Ectodermal cell (in vitro differentiated cells): ENCODE results near the gene FAM193A.

Experiments
- H3K27ac ChIP-seq: 2 replicates; pipeline ENCODE4 v1.7.0; 2013; ENCODE audit warnings: mild to moderate bottlenecking, low read depth, low read length; ENCODE audit not compliant: insufficient read depth, poor library complexity, severe bottlenecking
- H3K27me3 ChIP-seq: 2 replicates; pipeline ENCODE4 v1.7.0; 2013; ENCODE audit warnings: mild to moderate bottlenecking, low read length; ENCODE audit not compliant: insufficient read depth, control insufficient read depth, poor library complexity, severe bottlenecking
- H3K36me3 ChIP-seq: one replicate; pipeline ENCODE4 v1.7.0; 2013; ENCODE audit warnings: low read length; ENCODE audit not compliant: control insufficient read depth, insufficient read depth
- H3K4me1 ChIP-seq: one replicate; pipeline ENCODE4 v1.7.0; 2013; ENCODE audit warnings: low read length; ENCODE audit not compliant: control insufficient read depth, insufficient read depth
- H3K4me3 ChIP-seq: 2 replicates; pipeline ENCODE4 v1.7.0; 2013; ENCODE audit warnings: low read depth, low read length, control low read depth; ENCODE audit not compliant: insufficient read depth
- H3K9me3 ChIP-seq: 2 replicates; pipeline ENCODE4 v1.7.0; 2013; ENCODE audit warnings: mild to moderate bottlenecking, low read length, moderate library complexity; ENCODE audit not compliant: control insufficient read depth
- WGBS, 2 experiments: methylation state at CpG; one replicate each; pipeline ENCODE4 v1.1.7; 2013; ENCODE audit warnings: missing lambda C conversion rate in 2 of 2; 5-methylcytosine and 5-hydroxymethylcytosine counted together

FAM193A gene

GRCh38 chr4:2696423-2696822, 160.0 kb downstream of the FAM193A start:
- Histone ChIP-seq H3K4me1 (no peaks in the 10 kb centered on the region), H3K9me3 (no peaks in the 10 kb centered on the region), H3K27me3 (no peaks in the 10 kb centered on the region), H3K36me3 (peaks cover 74% of the 10 kb centered on the region), H3K4me3 (no peak overlapping the region), H3K27ac (no peak overlapping the region)
- WGBS, 2 experiments, result 93 to 95% methylated on average over 14 of the region's 14 CpGs

- Histone ChIP-seq H3K36me3 (peaks cover 79% of the 10 kb centered on the region), H3K27ac (no peak overlapping the region), H3K27me3 (no peaks in the 10 kb centered on the region), H3K4me3 (no peak overlapping the region), H3K4me1 (no peaks in the 10 kb centered on the region), H3K9me3 (no peaks in the 10 kb centered on the region)
- 95% methylated on average over 8 of the region's 8 CpGs for WGBS, 2 experiments
These were observed 161.6 kb downstream of the FAM193A start for GRCh38 chr4:2697995-2698414.

- no peak overlapping the region for H3K4me3 ChIP-seq
- H3K9me3 ChIP-seq, result no peaks in the 10 kb centered on the region
- peaks cover 81% of the 10 kb centered on the region for H3K36me3 ChIP-seq
- no peak overlapping the region for H3K27ac ChIP-seq
- WGBS, 2 experiments, result 94 to 100% methylated on average over 1 of the region's 1 CpG
- no peaks in the 10 kb centered on the region for H3K27me3 ChIP-seq
- no peaks in the 10 kb centered on the region for H3K4me1 ChIP-seq
These were observed 162.1 kb downstream of the FAM193A start for GRCh38 chr4:2698504-2698903.

GRCh38 chr4:2698951-2699505, 162.6 kb downstream of the FAM193A start:
- Histone ChIP-seq H3K36me3 (peaks cover 80% of the 10 kb centered on the region), H3K27me3 (no peaks in the 10 kb centered on the region), H3K9me3 (no peaks in the 10 kb centered on the region), H3K4me3 (no peak overlapping the region), H3K4me1 (no peaks in the 10 kb centered on the region), H3K27ac (no peak overlapping the region)
- WGBS, 2 experiments, result 92 to 95% methylated on average over 11 to 12 of the region's 12 CpGs

- Histone ChIP-seq H3K9me3 (no peaks in the 10 kb centered on the region), H3K36me3 (peaks cover 75% of the 10 kb centered on the region), H3K27ac (no peak overlapping the region), H3K4me3 (no peak overlapping the region), H3K27me3 (no peaks in the 10 kb centered on the region), H3K4me1 (no peaks in the 10 kb centered on the region)
- WGBS, 2 experiments, result 95 to 97% methylated on average over 7 of the region's 7 CpGs
These were observed 163.1 kb downstream of the FAM193A start for GRCh38 chr4:2699534-2699933.

- Histone ChIP-seq H3K27ac (no peak overlapping the region), H3K4me1 (no peaks in the 10 kb centered on the region), H3K36me3 (peaks cover 70% of the 10 kb centered on the region), H3K4me3 (no peak overlapping the region), H3K27me3 (no peaks in the 10 kb centered on the region), H3K9me3 (no peaks in the 10 kb centered on the region)
- WGBS, 2 experiments, result 90 to 96% methylated on average over 8 of the region's 8 CpGs
These were observed 163.6 kb downstream of the FAM193A start for GRCh38 chr4:2700031-2700430.

GRCh38 chr4:2702361-2702760, 165.9 kb downstream of the FAM193A start:
- H3K4me3 ChIP-seq, result no peak overlapping the region
- no peaks in the 10 kb centered on the region for H3K4me1 ChIP-seq
- H3K36me3 ChIP-seq, result peaks cover 53% of the 10 kb centered on the region
- no peaks in the 10 kb centered on the region for H3K27me3 ChIP-seq
- 95 to 96% methylated on average over 8 of the region's 8 CpGs for WGBS, 2 experiments
- no peak overlapping the region for H3K27ac ChIP-seq
- no peaks in the 10 kb centered on the region for H3K9me3 ChIP-seq

- Histone ChIP-seq H3K4me1 (no peaks in the 10 kb centered on the region), H3K4me3 (no peak overlapping the region), H3K27ac (no peak overlapping the region), H3K9me3 (no peaks in the 10 kb centered on the region), H3K36me3 (peaks cover 49% of the 10 kb centered on the region), H3K27me3 (no peaks in the 10 kb centered on the region)
- WGBS, 2 experiments, result 87 to 89% methylated on average over 7 of the region's 7 CpGs
These were observed 166.3 kb downstream of the FAM193A start for GRCh38 chr4:2702770-2703169.

GRCh38 chr4:2712261-2712842, 175.9 kb downstream of the FAM193A start:
- 73 to 78% methylated on average over 9 of the region's 9 CpGs for WGBS, 2 experiments
- no peak overlapping the region for H3K4me3 ChIP-seq
- no peak overlapping the region for H3K27ac ChIP-seq
- peaks cover 5% of the 10 kb centered on the region for H3K36me3 ChIP-seq
- no peaks in the 10 kb centered on the region for H3K27me3 ChIP-seq
- H3K9me3 ChIP-seq, result no peaks in the 10 kb centered on the region
- no peaks in the 10 kb centered on the region for H3K4me1 ChIP-seq

- H3K4me1 ChIP-seq, result no peaks in the 10 kb centered on the region
- H3K27ac ChIP-seq, result no peak overlapping the region
- no peak overlapping the region for H3K4me3 ChIP-seq
- no peaks in the 10 kb centered on the region for H3K27me3 ChIP-seq
- WGBS, 2 experiments, result 92 to 94% methylated on average over 5 of the region's 5 CpGs
- H3K36me3 ChIP-seq, result peaks cover 5% of the 10 kb centered on the region
- no peaks in the 10 kb centered on the region for H3K9me3 ChIP-seq
These were observed 176.9 kb downstream of the FAM193A start for GRCh38 chr4:2713337-2713736.
